Measurements from ENCODE around the gene ELOA.

GRCh38 chr1:23790696-23791515 is 47.6 kb downstream of the ELOA start, which contains the start of gene LYPLA2:
- TF ChIP-seq CTCF (IDR thresholded peaks at IDR 0.05) (no peak), ZFX (IDR thresholded peaks at IDR 0.05; ENCODE audit: borderline replicate concordance) (no peak)
